ENCODE results near the gene SCART1.
"Not testable (repeated sequence)": the region's sequence is repeated elsewhere in the genome, so short reads cannot be mapped to it uniquely, and the experiment has no call there.

GRCh38 chr10:133424102-133424501, 29.6 kb upstream of the SCART1 start:
- not testable (repeated sequence) for TF ChIP-seq EP300, POLR2A (IDR thresholded peaks at IDR 0.05)

All from gastroesophageal sphincter (tissue), 2 donors.